ENCODE results near the gene FBXL15. TPM values are rescaled to one million over a fixed set of nuclear protein-coding genes. Genes with fewer than 3 reads are reported as not detected.

FBXL15 gene
- total RNA-seq, 1 experiment from 2014 or later = 24.6 TPM

GRCh38 chr10:102379383-102379782, 41.3 kb upstream of the FBXL15 start:
- ChIA-PET POLR2A (no interaction called here), CTCF (interaction anchor here (0.5 to 2.6 kb wide), 4 partner anchors 20 to 149 kb away, joined by 3 to 13 read pairs (median 6); no protein-coding TSS in a partner anchor)
- no peak for TF ChIP-seq SOX15 (CRISPR knock-in tag; IDR thresholded peaks at IDR 0.05)
- TF ChIP-seq TCF7 (CRISPR knock-in tag; IDR thresholded peaks at IDR 0.05; ENCODE audit: low read depth) = no peak
- no peak for TF ChIP-seq OVOL2 (CRISPR knock-in tag; IDR thresholded peaks at IDR 0.05; ENCODE audit: borderline replicate concordance)
- no peak for TF ChIP-seq ZNF671 (CRISPR knock-in tag; IDR thresholded peaks at IDR 0.05)
- no peak for TF ChIP-seq ZNF219 (CRISPR knock-in tag; IDR thresholded peaks at IDR 0.05; ENCODE audit: borderline replicate concordance)
- TF ChIP-seq RELA (CRISPR knock-in tag; IDR thresholded peaks at IDR 0.05; ENCODE audit: borderline replicate concordance) = no peak
- TF ChIP-seq TEAD1 (CRISPR knock-in tag; IDR thresholded peaks at IDR 0.05) = no peak
- no peak for TF ChIP-seq TEAD4 (CRISPR knock-in tag; IDR thresholded peaks at IDR 0.05)
- no peak for TF ChIP-seq SMAD3 (CRISPR knock-in tag; IDR thresholded peaks at IDR 0.05; ENCODE audit: borderline replicate concordance)
- no peak for TF ChIP-seq E2F4 (CRISPR knock-in tag; IDR thresholded peaks at IDR 0.05; ENCODE audit: borderline replicate concordance, low read depth)
- no peak for TF ChIP-seq FOXP1 (CRISPR knock-in tag; IDR thresholded peaks at IDR 0.05; ENCODE audit: borderline replicate concordance)
- Mint-ChIP-seq H3K9me3 (no peaks in the 10 kb centered on the region), H3K27ac (no peak overlapping the region), H3K27me3 (ENCODE audit: low read depth) (no peaks in the 10 kb centered on the region), H3K4me1 (no peaks in the 10 kb centered on the region), H3K36me3 (peaks cover 7% of the 10 kb centered on the region; the same call in 1 of the 2 replicates), H3K4me3 (no peak overlapping the region)
- ATAC-seq (no peak), DNase-seq (ENCODE audit: low spot score) (no peak)

GRCh38 chr10:102381983-102382382, 38.7 kb upstream of the FBXL15 start:
- Mint-ChIP-seq H3K27me3 (ENCODE audit: low read depth) (no peaks in the 10 kb centered on the region; the same call in 1 of the 2 replicates), H3K4me1 (no peaks in the 10 kb centered on the region), H3K9me3 (no peaks in the 10 kb centered on the region), H3K4me3 (no peak overlapping the region), H3K27ac (no peak overlapping the region), H3K36me3 (peaks cover 4% of the 10 kb centered on the region; the same call in 1 of the 2 replicates)
- DNase-seq (ENCODE audit: low spot score) = no peak
- ChIA-PET CTCF (interaction anchor here (0.7 to 4.7 kb wide), 7 partner anchors 13 to 212 kb away, joined by 4 to 79 read pairs (median 20); partner anchors contain the start of gene NFKB2), POLR2A (interaction anchor here (0.6 kb wide), 1 partner anchor 152 kb away, joined by 4 read pairs; no protein-coding TSS in a partner anchor)
- no peak for ATAC-seq
- no peak for TF ChIP-seq ZNF425 (CRISPR knock-in tag; conservative IDR thresholded peaks at IDR 0.05)

GRCh38 chr10:102382871-102383270, 37.8 kb upstream of the FBXL15 start:
- no peak for ATAC-seq
- no peak overlapping the region for H3K4me3 Mint-ChIP-seq
- no peak overlapping the region for H3K27ac Mint-ChIP-seq
- POLR2A ChIA-PET = no interaction called here
- no peaks in the 10 kb centered on the region; the same call in 1 of the 2 replicates for H3K27me3 Mint-ChIP-seq (ENCODE audit: low read depth)
- H3K9me3 Mint-ChIP-seq = no peaks in the 10 kb centered on the region
- CTCF ChIA-PET = interaction anchor here (0.6 to 4.7 kb wide), 9 partner anchors 12 to 213 kb away, joined by 3 to 79 read pairs (median 26); partner anchors contain the start of gene NFKB2
- H3K4me1 Mint-ChIP-seq = no peaks in the 10 kb centered on the region
- DNase-seq (ENCODE audit: low spot score) = no peak
- no peak for TF ChIP-seq TCF7 (CRISPR knock-in tag; IDR thresholded peaks at IDR 0.05; ENCODE audit: low read depth)
- no peak for TF ChIP-seq PRRX2 (CRISPR knock-in tag; IDR thresholded peaks at IDR 0.05)
- no peak for TF ChIP-seq E2F5 (CRISPR knock-in tag; IDR thresholded peaks at IDR 0.05)
- TF ChIP-seq KAT7 (CRISPR knock-in tag; IDR thresholded peaks at IDR 0.05; ENCODE audit: borderline replicate concordance) = no peak
- no peak for TF ChIP-seq NFYB (CRISPR knock-in tag; conservative IDR thresholded peaks at IDR 0.05; ENCODE audit: low read depth)
- no peak for TF ChIP-seq ZBTB21 (CRISPR knock-in tag; IDR thresholded peaks at IDR 0.05; ENCODE audit: borderline replicate concordance)
- TF ChIP-seq ZNF219 (CRISPR knock-in tag; IDR thresholded peaks at IDR 0.05; ENCODE audit: borderline replicate concordance) = no peak
- peaks cover 4% of the 10 kb centered on the region; the same call in 1 of the 2 replicates for H3K36me3 Mint-ChIP-seq

Data from WTC11 (cell line).